Heart left ventricle (tissue), 13 donors: ENCODE data around the gene TRIM17.

ENCODE experiments used
- POLR2A ChIP-seq, 2 donors: fragments of 450-650 bp; IDR thresholded peaks; one replicate each; pipeline ENCODE4 v1.6.1; 2017; ENCODE audit warnings: antibody characterized with exemption in 2 of 2, mild to moderate bottlenecking in 2 of 2, moderate library complexity in 2 of 2
- TF ChIP-seq, protein P1 (sequence below), 12 donors: fragments of 200-600 bp; sonication (generic) in 4 of 12; IDR thresholded peaks; one replicate each; pipeline versions ENCODE4 v1.5.0 to v1.8.0; 2018 to 2022; ENCODE audit warnings: antibody characterized with exemption in 12 of 12, mild to moderate bottlenecking in 5 of 12
- donor health status: ischemic (EF 13 %, LVEDD 7.1; RV severe dilation, severe dysfunction).
- donor health status: DM: no; HTN: yes; CAD: no.
- donor health status: DM: no; HTN: no; CAD: no.
- donor health status: ischemic (EF 25% LVEDD 6.9; RV normal size, moderate dysfunction).
- donor health status: ischemic (EF 25% LVEDD 5.7; RV mildly dilated, moderate dysfunction).
- donor health status: ischemic (EF 35%, LVEDD 5.7; RV mildly dilated, moderate dysfunction).
- donor health status: nonischemic (EF 11% LVEDD 7.7; RV severe dilation, severe dysfunction).
- donor health status: DM: yes; HTN: yes; CAD: no.
- donor health status: PGD.
- donor health status: ischemic (EF 29% LVEDD 5.4; RV normal size, mild dysfunction).
- donor health status: nonischemic (EF 23%, LVEDD 6.1; RV moderate dilation, normal function).

DNA sequence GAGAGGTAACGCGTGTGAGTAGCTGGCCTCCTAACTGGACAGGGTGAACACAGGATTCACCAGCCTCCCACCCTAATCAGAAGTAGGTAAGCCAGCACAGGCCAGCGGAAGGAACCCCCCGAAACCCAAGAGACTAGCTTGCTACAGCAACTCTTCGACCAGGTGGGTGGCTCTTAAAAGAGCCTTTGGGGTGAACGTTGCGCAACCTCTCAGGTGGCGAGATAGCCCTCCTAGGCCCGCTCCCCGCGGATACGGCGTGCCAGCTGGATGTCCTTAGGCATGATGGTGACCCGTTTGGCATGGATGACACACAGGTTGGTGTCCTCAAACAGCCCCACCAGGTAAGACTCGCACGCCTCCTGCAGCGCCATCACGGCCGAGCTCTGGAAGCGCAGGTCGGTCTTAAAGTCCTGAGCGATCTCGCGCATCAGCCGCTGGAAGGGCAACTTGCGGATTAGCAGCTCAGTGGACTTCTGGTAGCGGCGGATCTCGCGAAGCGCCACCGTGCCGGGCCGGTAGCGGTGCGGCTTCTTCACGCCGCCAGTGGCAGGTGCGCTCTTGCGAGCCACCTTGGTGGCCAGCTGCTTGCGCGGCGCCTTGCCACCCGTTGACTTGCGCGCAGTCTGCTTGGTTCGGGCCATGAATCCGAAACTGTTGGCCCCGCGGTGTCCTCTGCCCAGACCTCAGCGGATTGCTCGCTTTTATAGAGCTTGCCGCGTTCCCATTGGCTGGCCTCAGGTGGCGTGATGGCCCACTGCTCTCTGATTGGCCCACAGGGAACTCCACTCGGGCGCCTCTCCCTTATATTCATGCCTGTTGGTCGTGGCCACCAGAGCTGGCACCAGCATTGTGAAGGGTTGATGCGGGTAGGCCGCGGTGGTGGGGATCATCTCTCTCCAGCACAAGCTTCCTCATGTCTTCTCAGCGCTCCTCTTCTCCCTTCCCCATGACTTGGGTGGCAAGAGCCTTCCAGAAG is 8.3 kb upstream of the TRIM17 start:
- TF ChIP-seq, protein P1, sequence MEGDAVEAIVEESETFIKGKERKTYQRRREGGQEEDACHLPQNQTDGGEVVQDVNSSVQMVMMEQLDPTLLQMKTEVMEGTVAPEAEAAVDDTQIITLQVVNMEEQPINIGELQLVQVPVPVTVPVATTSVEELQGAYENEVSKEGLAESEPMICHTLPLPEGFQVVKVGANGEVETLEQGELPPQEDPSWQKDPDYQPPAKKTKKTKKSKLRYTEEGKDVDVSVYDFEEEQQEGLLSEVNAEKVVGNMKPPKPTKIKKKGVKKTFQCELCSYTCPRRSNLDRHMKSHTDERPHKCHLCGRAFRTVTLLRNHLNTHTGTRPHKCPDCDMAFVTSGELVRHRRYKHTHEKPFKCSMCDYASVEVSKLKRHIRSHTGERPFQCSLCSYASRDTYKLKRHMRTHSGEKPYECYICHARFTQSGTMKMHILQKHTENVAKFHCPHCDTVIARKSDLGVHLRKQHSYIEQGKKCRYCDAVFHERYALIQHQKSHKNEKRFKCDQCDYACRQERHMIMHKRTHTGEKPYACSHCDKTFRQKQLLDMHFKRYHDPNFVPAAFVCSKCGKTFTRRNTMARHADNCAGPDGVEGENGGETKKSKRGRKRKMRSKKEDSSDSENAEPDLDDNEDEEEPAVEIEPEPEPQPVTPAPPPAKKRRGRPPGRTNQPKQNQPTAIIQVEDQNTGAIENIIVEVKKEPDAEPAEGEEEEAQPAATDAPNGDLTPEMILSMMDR (IDR thresholded peaks at IDR 0.05) = no peak
- TF ChIP-seq POLR2A (IDR thresholded peaks at IDR 0.05) = no peak
